GM23248 (cell line): Measurements from ENCODE around the gene TARS3. TPM values are rescaled to one million over a fixed set of nuclear protein-coding genes. Genes with fewer than 3 reads are reported as not detected.

Source experiments
- DNase-seq: peaks from one replicate; pipeline ENCODE4 v3.0.0-alpha.2; 2015
- H2AFZ ChIP-seq: fragments of 200-600 bp; sonication (generic); 2 replicates; pipeline ENCODE4 v1.6.1; 2016; ENCODE audit warnings: antibody characterized with exemption
- H3F3A ChIP-seq: fragments of 200-600 bp; sonication (generic); 2 replicates; pipeline ENCODE4 v1.6.1; 2016; ENCODE audit warnings: mild to moderate bottlenecking, antibody characterized with exemption, mixed run types; ENCODE audit not compliant: insufficient read depth
- H3K27ac ChIP-seq: fragments of 200-600 bp; sonication (generic); 2 replicates; pipeline ENCODE4 v1.5.1; 2016; ENCODE audit warnings: mild to moderate bottlenecking
- H3K27me3 ChIP-seq: fragments of 200-600 bp; sonication (generic); replicated peaks from 2 replicates; pipeline ENCODE4 v1.6.1; 2016; ENCODE audit warnings: mild to moderate bottlenecking; ENCODE audit not compliant: insufficient read depth
- H3K36me3 ChIP-seq: fragments of 200-600 bp; sonication (generic); 2 replicates; pipeline ENCODE4 v1.6.1; 2016; ENCODE audit warnings: low read depth, mild to moderate bottlenecking
- H3K4me1 ChIP-seq: fragments of 200-600 bp; sonication (generic); 2 replicates; pipeline ENCODE4 v1.6.1; 2016; ENCODE audit warnings: mild to moderate bottlenecking; ENCODE audit not compliant: insufficient read depth
- H3K4me2 ChIP-seq: fragments of 200-600 bp; sonication (generic); one replicate; pipeline ENCODE4 v1.6.1; 2016; ENCODE audit warnings: mild to moderate bottlenecking; ENCODE audit not compliant: unreplicated experiment
- H3K4me3 ChIP-seq: fragments of 200-600 bp; sonication (generic); 2 replicates; pipeline ENCODE4 v1.5.1; 2016; ENCODE audit warnings: mild to moderate bottlenecking
- H3K79me2 ChIP-seq: fragments of 200-600 bp; sonication (generic); 2 replicates; pipeline ENCODE4 v1.6.1; 2016; ENCODE audit warnings: mild to moderate bottlenecking; ENCODE audit not compliant: insufficient read depth
- H3K9ac ChIP-seq: fragments of 200-600 bp; sonication (generic); 2 replicates; pipeline ENCODE4 v1.6.1; 2016; ENCODE audit warnings: mild to moderate bottlenecking
- H3K9me2 ChIP-seq: fragments of 200-600 bp; sonication (generic); 2 replicates; pipeline ENCODE4 v1.6.1; 2016; ENCODE audit warnings: mixed run types, mild to moderate bottlenecking, moderate library complexity; ENCODE audit not compliant: insufficient read depth
- H3K9me3 ChIP-seq: fragments of 200-600 bp; sonication (generic); one replicate; pipeline ENCODE4 v1.6.1; 2017; ENCODE audit warnings: low read depth
- H4K20me1 ChIP-seq: fragments of 200-600 bp; sonication (generic); 2 replicates; pipeline ENCODE4 v1.6.0; 2016; ENCODE audit not compliant: insufficient read depth
- EZH2 ChIP-seq: fragments of 200-600 bp; sonication (generic); IDR thresholded peaks from 2 replicates; pipeline ENCODE4 v1.6.1; 2018; ENCODE audit warnings: antibody characterized with exemption, mild to moderate bottlenecking; ENCODE audit not compliant: insufficient read depth, poor library complexity, severe bottlenecking
- EZH2phosphoT487 ChIP-seq: fragments of 200-600 bp; sonication (generic); IDR thresholded peaks from 2 replicates; pipeline ENCODE4 v1.6.1; 2018; ENCODE audit warnings: antibody characterized with exemption, moderate library complexity, mild to moderate bottlenecking, low read depth; ENCODE audit not compliant: insufficient read depth
- WGBS, 2 experiments: methylation state at CpG; one replicate each; pipeline ENCODE4 v1.1.6; 2015 to 2017; ENCODE audit warnings: low lambda C conversion rate in 2 of 2, low coverage in 1 of 2; ENCODE audit errors: missing lambda C conversion rate in 2 of 2; 5-methylcytosine and 5-hydroxymethylcytosine counted together
- in situ Hi-C: fragments of 300-500 bp; cut with MboI; formaldehyde crosslinking; loops from 2 replicates; pipeline ENCODE4 v1.15.0; 2020
- polyA plus RNA-seq: library from polyadenylated mRNA; unstranded; fragments of >200 nt; fragmentation: Nextera tagmentation; extraction: Ambion mirVana; gene quantifications from 2 replicates; pipeline ENCODE4 v1.2.1, GENCODE V29; 2016
- total RNA-seq: library from RNA; depleted of rRNA; stranded (reverse); fragments of >200 nt; shearing (Covaris generic); gene quantifications from 2 replicates; pipeline ENCODE4 v1.2.3, GENCODE V29; 2014

Gene TARS3
- total and polyA plus RNA-seq, 2 experiments from 2014 or later = 7.9 to 8.1 TPM

GRCh38 chr15:101710806-101711205 is 13.5 kb downstream of the TARS3 start:
- H3K4me3 ChIP-seq = no peak overlapping the region
- 38 to 46% methylated on average over 6 of the region's 6 CpGs for WGBS, 2 experiments
- in situ Hi-C loops = no loop called here
- no peaks in the 10 kb centered on the region for H3K79me2 ChIP-seq
- peak overlapping the region; percentile 32; the same call in 1 of the 2 replicates for H2AFZ ChIP-seq
- DNase-seq = peak; percentile 70
- no peaks in the 10 kb centered on the region for H3K27me3 ChIP-seq
- no peaks in the 10 kb centered on the region for H3K9me2 ChIP-seq
- no peak for TF ChIP-seq EZH2
- TF ChIP-seq EZH2phosphoT487 = no peak
- peaks cover 16% of the 10 kb centered on the region for H3K36me3 ChIP-seq
- H4K20me1 ChIP-seq = no peaks in the 10 kb centered on the region
- H3K9me3 ChIP-seq = no peaks in the 10 kb centered on the region
- peak overlapping the region; percentile 19; the same call in 1 of the 2 replicates for H3K27ac ChIP-seq
- peaks cover 14% of the 10 kb centered on the region for H3K4me1 ChIP-seq
- peak overlapping the region; percentile 43 for H3K4me2 ChIP-seq
- no peaks in the 10 kb centered on the region; the same call in 1 of the 2 replicates for H3F3A ChIP-seq
- no peak overlapping the region for H3K9ac ChIP-seq

- Histone ChIP-seq H3K36me3 (peaks cover 16% of the 10 kb centered on the region), H3K9me2 (no peaks in the 10 kb centered on the region), H3K4me1 (peaks cover 14% of the 10 kb centered on the region), H4K20me1 (no peaks in the 10 kb centered on the region), H3K9me3 (no peaks in the 10 kb centered on the region), H3K4me2 (no peak overlapping the region), H3K9ac (no peak overlapping the region), H3K4me3 (no peak overlapping the region), H3K79me2 (no peaks in the 10 kb centered on the region), H3K27ac (no peak overlapping the region), H3K27me3 (no peaks in the 10 kb centered on the region), H3F3A (no peaks in the 10 kb centered on the region; the same call in 1 of the 2 replicates), H2AFZ (no peak overlapping the region)
- no peak for DNase-seq
- 84 to 85% methylated on average over 5 of the region's 5 CpGs for WGBS, 2 experiments
- no peak for TF ChIP-seq EZH2phosphoT487
- no peak for TF ChIP-seq EZH2
- in situ Hi-C loops = no loop called here
Measured at GRCh38 chr15:101709466-101709865, 14.8 kb downstream of the TARS3 start.

- Histone ChIP-seq H3K4me2 (no peak overlapping the region), H3K9me2 (no peaks in the 10 kb centered on the region), H3K27ac (no peak overlapping the region), H3K4me3 (no peak overlapping the region), H3K79me2 (no peaks in the 10 kb centered on the region), H3K4me1 (peaks cover 14% of the 10 kb centered on the region), H3F3A (no peaks in the 10 kb centered on the region; the same call in 1 of the 2 replicates), H3K9ac (no peak overlapping the region), H2AFZ (no peak overlapping the region), H3K27me3 (no peaks in the 10 kb centered on the region), H4K20me1 (no peaks in the 10 kb centered on the region), H3K9me3 (no peaks in the 10 kb centered on the region), H3K36me3 (peaks cover 11% of the 10 kb centered on the region; the same call in 1 of the 2 replicates)
- TF ChIP-seq EZH2phosphoT487 (no peak), EZH2 (no peak)
- DNase-seq = no peak
- in situ Hi-C loops = no loop called here
- 68 to 69% methylated on average over 4 of the region's 4 CpGs for WGBS, 2 experiments
Measured at GRCh38 chr15:101707983-101708382, 16.3 kb downstream of the TARS3 start.

- H3K27me3 ChIP-seq = no peaks in the 10 kb centered on the region
- H3K9me2 ChIP-seq = no peaks in the 10 kb centered on the region
- no peak for TF ChIP-seq EZH2
- TF ChIP-seq EZH2phosphoT487 = no peak
- H2AFZ ChIP-seq = no peak overlapping the region
- no peak for DNase-seq
- H3K79me2 ChIP-seq = no peaks in the 10 kb centered on the region
- H3K9ac ChIP-seq = no peak overlapping the region
- no peak overlapping the region for H3K27ac ChIP-seq
- in situ Hi-C loops = no loop called here
- peaks cover 34% of the 10 kb centered on the region for H3K36me3 ChIP-seq
- WGBS, 2 experiments = 94 to 96% methylated on average over 4 of the region's 4 CpGs
- H3K9me3 ChIP-seq = no peaks in the 10 kb centered on the region
- no peaks in the 10 kb centered on the region for H3K4me1 ChIP-seq
- H3K4me3 ChIP-seq = no peak overlapping the region
- H3F3A ChIP-seq = no peaks in the 10 kb centered on the region
- H3K4me2 ChIP-seq = no peak overlapping the region
- no peaks in the 10 kb centered on the region for H4K20me1 ChIP-seq
Measured at GRCh38 chr15:101702077-101702476, 22.2 kb downstream of the TARS3 start.

- DNase-seq = peak; percentile 26
- Histone ChIP-seq H2AFZ (no peak overlapping the region), H3K4me3 (no peak overlapping the region), H3K79me2 (no peaks in the 10 kb centered on the region), H3K4me1 (no peaks in the 10 kb centered on the region), H3K27ac (no peak overlapping the region), H4K20me1 (no peaks in the 10 kb centered on the region), H3K4me2 (no peak overlapping the region), H3K9ac (no peak overlapping the region), H3F3A (no peaks in the 10 kb centered on the region), H3K9me3 (no peaks in the 10 kb centered on the region), H3K27me3 (no peaks in the 10 kb centered on the region), H3K9me2 (no peaks in the 10 kb centered on the region), H3K36me3 (peaks cover 34% of the 10 kb centered on the region)
- 78 to 81% methylated on average over 2 of the region's 2 CpGs for WGBS, 2 experiments
- in situ Hi-C loops = no loop called here
- TF ChIP-seq EZH2phosphoT487 (no peak), EZH2 (no peak)
Measured at GRCh38 chr15:101698314-101698713, 26.0 kb downstream of the TARS3 start.
